ENCODE measurements around the gene SERPINB4.
"Not testable (repeated sequence)": the region's sequence is repeated elsewhere in the genome, so short reads cannot be mapped to it uniquely, and the experiment has no call there.

SERPINB4 gene

GRCh38 chr18:63644142-63644541 lies at the start of gene SERPINB4:
Gene SERPINB4, minus strand, starts transcription at chr18:63644256. Its CDS starts 679 bp downstream, at chr18:63643577.
- DNase-seq: not testable (repeated sequence)

GRCh38 chr18:63689064-63689463 lies 45.0 kb upstream of the SERPINB4 start:
- DNase-seq: no peak

DNA sequence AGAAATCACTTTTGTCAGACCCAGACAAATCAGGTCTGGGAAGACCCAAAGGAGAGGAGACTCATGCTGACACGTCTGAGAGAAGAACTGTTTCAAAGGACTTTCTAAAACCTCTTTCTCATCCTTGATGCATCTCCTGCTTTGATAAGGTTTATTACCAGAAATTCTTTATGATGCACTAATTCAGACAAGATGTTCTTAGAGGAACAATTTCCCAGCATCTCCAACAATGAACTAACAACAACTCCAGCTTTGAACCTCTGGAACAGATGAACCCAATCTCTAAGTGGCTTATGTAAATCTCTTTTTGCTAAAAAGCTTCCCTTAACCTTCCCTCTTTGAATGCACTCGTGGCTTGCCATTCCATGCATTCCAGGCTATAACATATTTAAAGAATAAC lies 42.8 kb upstream of the SERPINB4 start:
- no peak for DNase-seq

DNA sequence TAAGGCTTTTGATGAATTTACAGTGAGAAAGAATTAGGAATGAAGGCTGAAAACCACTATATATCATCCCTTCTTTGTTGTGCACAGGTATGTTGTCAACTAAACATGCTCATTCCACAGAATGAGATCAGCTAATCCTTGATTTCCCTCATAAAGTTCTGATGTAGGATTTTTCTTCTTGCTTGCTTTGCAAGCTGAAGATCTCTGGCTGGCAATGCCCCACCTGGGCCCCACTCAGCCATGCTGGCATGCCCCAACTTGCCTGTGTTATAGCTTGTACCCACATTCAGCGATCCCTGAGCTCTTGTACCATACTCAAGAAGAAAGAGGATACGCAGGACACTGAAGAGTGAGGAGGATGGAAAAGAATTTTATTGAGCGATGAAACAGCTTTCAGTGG lies 40.7 kb upstream of the SERPINB4 start:
- DNase-seq: no peak

DNA sequence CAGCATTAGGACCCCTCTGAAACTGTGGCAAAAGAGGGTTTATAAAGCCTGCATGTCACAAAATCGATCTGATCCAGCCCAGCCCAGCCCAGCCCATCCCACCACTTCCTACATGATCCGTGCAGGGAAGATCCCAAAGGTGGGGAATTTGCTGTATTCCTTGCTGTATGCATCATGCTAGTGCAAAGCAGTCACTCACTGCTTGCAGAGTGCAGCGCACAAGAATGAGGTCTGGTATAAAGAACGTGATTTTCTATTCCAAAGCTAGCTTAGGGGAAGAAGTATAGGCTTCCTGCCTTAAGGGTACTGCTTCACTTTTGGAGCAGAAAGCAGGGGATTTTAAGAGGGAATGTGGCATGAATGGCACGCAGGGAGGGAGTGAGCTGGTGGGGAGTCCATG lies 39.8 kb upstream of the SERPINB4 start:
- no peak for DNase-seq

DNA sequence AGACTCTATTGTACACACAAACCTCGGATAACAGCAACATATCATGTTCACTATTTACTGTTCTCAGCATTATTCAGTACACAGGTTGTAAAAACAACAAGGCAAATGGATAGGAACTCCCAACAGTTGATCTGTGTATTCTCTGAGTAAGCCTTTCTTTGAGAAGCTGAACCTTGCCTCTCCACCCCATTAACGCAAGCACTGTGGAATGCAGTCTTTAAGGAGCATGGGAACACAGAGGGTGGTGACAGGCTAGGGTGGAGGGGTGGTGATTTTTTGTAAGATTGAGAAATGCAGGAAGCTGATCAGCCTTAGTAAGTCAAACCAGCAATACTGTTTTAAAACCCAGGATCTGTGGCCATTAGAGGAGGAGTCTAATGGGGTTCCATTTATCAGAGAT lies 39.1 kb upstream of the SERPINB4 start:
- DNase-seq: no peak

GRCh38 chr18:63681449-63682340 lies 37.6 kb upstream of the SERPINB4 start:
- DNase-seq: peak; percentile 2 to 56

DNA sequence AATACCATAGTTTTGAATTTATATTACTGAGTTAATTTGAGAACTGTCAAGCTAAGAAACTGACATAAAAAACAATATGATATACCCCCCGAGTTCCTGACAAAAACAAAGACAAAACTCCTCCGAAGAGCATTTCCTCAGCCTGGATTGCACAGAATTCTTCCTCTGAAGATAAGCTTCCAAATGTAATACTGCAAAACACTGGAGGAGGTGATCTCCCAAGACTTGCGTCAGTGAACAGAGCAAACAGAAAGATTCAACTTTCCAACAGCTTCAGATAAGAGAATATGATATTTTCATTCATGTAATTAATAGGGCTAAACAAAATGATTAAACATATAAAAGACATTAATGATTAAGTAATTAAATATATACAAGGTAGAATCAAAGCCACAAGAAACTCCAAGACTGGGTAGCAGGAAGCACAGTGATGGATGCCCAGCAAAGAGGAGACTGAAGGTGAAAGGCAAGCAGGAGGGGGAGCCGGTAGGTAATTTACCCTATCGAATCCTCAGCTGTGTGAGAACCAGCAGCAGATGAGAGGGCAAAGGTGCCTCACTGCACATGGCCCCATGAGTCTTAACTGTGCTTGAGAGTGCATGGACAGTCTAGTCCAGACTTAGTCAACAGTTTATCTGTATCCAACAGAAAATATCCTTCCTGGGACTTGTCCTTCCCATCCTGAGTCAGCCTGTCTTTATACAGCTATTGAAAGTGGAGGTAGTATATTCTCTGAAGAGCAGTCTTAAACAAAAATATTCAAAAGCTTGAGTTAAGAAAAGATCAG lies 36.0 kb upstream of the SERPINB4 start:
- DNase-seq: no peak

DNA sequence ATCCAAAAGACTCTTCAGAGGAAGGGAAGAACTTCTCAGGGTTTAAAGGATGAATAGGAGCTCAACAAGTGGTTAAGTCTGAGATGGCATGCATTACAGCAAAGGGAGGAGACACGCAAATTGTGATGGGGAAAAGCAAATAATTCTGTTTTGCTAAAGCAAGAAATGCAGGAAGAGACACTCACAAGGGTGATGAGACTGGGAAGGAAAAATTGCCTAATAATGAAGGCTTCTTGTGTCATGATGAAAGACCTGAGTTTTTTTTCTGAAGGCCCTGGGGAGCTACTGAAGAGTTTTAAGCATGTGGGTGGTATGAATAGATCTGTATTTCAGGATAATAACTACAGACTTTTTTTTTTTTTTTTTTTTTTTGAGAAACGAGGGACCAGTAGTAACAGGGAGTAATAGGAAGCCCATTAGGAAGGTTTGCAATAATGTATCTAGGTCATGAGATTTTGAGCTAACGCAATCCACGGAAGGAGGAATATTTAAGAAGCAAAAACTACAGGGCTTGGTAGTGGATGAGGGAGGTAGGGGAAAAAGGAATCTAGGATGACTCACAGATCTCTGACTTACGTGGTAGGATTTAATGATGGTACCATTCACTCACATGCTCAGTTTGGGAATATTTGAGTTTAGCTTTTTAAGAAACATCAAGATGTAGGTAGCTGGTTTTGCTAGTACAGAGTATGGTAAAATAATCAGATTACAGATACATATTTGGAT lies 33.6 kb upstream of the SERPINB4 start:
- DNase-seq: no peak

DNA sequence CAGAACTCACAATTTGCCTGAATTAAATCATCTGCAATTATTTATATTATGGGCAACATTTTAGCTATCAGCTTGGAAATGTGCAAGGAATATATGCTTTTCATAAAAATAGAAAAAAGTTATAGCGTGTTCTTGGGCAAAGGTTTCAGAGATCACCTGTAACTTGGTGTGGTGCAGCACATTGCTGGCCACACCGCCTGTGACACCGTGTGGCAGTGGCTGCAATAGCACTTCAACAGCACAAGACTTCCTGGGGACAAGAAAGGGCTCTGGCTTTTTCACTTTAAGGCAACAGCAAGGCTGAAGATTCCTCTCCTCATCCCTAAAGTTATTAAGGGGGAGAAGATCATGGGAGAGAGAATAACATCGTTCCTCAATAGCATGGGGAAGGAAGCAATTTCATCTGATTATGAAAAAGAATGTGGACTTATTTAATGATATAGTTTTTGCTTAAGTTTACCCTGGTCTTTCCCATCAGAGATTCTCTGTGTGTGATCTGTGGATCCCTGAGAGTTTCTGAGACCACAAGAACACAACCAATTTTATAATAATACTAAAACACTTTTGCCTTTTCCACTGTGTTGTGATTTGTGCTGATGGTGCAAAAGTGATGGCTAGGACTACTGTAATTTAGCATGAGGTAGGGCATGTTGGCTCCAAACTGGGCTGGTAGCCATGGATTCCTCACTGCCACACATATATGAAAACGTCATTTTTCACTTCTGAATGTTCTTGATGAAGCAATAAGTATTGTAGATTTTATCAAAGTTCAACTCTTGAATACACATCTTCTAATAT lies 32.7 kb upstream of the SERPINB4 start:
- DNase-seq: peak in 1 of 2 experiments; percentile 27

DNA sequence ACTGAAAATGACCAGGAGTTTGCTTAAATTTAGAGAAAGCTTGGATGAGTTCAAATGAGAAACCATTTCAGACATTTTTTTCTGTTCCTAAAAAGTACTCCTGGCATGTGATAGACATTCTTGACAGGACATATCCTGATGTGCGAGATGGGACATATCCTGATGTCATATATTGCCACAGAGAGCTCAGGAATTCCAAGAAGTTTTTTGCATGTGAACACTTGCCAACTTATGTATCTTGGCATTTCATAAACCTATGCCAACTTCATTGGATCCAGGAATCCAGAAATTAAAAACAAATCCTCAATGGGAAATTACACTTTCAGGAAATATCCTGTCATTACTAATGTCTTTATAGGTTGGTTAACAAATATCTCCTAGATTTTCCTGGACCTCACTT lies 20.5 kb upstream of the SERPINB4 start:
- DNase-seq: no peak

DNA sequence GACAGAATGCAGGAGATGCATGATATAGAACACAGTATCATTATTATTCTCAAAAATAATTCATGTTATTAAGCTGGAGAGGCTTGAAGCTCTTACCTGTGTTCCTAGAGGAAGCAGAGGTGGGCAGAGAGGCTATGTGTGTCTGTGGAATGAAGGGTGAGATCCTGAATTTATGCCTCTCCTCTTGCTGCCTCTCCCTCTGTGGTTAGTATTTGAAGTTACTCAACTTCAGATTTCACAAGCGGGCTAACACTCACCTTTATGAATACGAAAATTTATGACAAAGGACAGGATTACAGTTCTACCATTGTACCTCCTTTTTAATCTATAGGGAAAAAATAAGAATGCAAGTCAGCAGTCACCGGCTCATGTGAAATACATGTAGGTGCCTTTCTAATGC lies 17.7 kb upstream of the SERPINB4 start, which contains the start of gene SERPINB3:
SERPINB3 (minus strand) TSS at position 144 of the 400 bp plus-strand sequence. CDS start 677 bp downstream, outside the sequence.
- DNase-seq: not testable (repeated sequence)

- not testable (repeated sequence) for DNase-seq
Measured at GRCh38 chr18:63658920-63659319, 14.9 kb upstream of the SERPINB4 start.

DNA sequence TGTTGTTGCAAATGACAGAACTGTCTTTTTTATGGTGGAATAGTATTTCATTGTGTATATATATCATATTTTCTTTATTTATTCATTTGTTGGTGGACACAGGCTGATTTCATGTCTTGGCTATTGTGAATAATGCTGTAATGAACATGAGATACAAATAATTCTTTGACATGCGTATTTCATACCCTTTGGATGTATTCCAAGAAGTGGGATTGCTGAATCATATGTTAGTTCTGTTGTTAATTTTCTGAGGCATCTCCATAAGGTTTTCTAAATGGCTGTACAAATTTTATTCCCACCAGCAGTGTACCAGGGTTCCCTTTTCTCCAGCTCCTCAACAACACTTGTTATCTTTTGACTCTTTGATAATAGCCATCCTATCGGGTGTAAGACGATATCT lies 6.2 kb upstream of the SERPINB4 start:
- not testable (repeated sequence) for DNase-seq

- no peak for DNase-seq
Measured at GRCh38 chr18:63648241-63648640, 4.2 kb upstream of the SERPINB4 start.

- no peak for DNase-seq
Measured at GRCh38 chr18:63646936-63647335, 2.9 kb upstream of the SERPINB4 start.

GRCh38 chr18:63644694-63645093 lies 638 bp upstream of the SERPINB4 start:
- not testable (repeated sequence) for DNase-seq

GRCh38 chr18:63642668-63643356 lies 1.2 kb downstream of the SERPINB4 start:
- DNase-seq: not testable (repeated sequence)

DNA sequence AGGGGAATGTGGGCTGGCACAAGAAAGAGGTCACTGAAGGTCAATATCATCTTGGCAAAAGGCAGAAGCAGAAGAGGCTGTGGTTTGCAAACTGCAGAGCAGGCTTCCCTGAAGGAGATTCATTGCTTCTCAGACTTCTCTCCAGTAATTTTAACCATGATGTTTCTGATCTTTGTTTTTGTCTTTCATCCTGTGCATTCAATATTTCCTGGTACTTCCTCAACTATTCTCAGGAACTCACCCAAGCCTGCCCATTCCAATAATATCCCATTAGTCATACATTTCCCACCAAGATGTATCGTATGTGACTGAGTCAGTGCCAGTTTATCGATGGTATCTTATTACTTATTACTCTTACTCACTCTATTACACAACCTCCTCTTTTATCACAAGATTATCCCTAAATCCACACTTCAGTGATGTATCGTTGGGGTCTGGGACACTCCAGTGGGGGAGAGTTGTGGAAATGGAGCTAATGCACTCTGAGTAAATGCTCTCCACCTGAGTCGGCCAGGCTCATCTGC lies 2.8 kb downstream of the SERPINB4 start:
- not testable (repeated sequence) for DNase-seq

- DNase-seq: no peak
Measured at GRCh38 chr18:63637703-63638102, 6.4 kb downstream of the SERPINB4 start.

DNA sequence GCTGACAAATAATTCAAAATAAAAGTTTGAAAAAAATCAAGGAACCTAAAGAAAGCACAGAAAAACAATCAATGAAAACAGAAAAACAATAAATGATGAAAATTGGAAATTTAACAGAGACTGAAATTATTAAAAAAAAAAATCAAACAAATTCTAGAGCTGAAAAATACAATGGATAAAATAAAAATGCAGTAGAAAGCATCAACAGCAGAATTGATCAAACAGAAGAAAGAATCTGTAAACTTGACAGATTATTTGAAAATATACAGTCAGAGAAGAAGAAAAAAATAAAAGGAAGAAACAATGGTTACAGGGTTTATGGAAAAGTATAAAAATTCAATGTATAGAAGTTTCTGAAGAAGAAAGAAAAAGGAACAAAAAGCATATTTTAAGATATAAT lies 16.2 kb downstream of the SERPINB4 start:
- no peak for DNase-seq
